NCI-H2081 treated with DMSO at 0.1 percent for 48 hours (cell line): ENCODE data around the gene FOXP1.
A peak's percentile ranks its signal among the peaks of the same experiment; 100 is the strongest.

Experiments used
- DNase-seq: peaks from one replicate; lab custom pipeline; 2025; lab: John Stamatoyannopoulos, UW

The FOXP1 gene

GRCh38 chr3:71240034-71240433, 343.5 kb downstream of the FOXP1 start:
- DNase-seq: no peak

- DNase-seq: no peak
Measured at GRCh38 chr3:71238355-71238757, 345.2 kb downstream of the FOXP1 start.

- DNase-seq: no peak
Measured at GRCh38 chr3:71237672-71238071, 345.9 kb downstream of the FOXP1 start.

- DNase-seq: no peak
Measured at GRCh38 chr3:71235846-71236245, 347.7 kb downstream of the FOXP1 start.

GRCh38 chr3:71232895-71233294, 350.6 kb downstream of the FOXP1 start:
- no peak for DNase-seq

GRCh38 chr3:71232175-71232679, 351.3 kb downstream of the FOXP1 start:
- no peak for DNase-seq

GRCh38 chr3:71231680-71232079, 351.8 kb downstream of the FOXP1 start:
- DNase-seq: no peak

- DNase-seq: no peak
Measured at GRCh38 chr3:71229905-71230657, 353.4 kb downstream of the FOXP1 start.

GRCh38 chr3:71228156-71228866, 355.2 kb downstream of the FOXP1 start:
- DNase-seq: peak; percentile 66

- DNase-seq: no peak
Measured at GRCh38 chr3:71227270-71227661, 356.3 kb downstream of the FOXP1 start.

- no peak for DNase-seq
Measured at GRCh38 chr3:71226565-71227269, 356.8 kb downstream of the FOXP1 start.

GRCh38 chr3:71225951-71226564, 357.5 kb downstream of the FOXP1 start:
- DNase-seq: no peak

- no peak for DNase-seq
Measured at GRCh38 chr3:71225002-71225684, 358.4 kb downstream of the FOXP1 start.

- DNase-seq: no peak
Measured at GRCh38 chr3:71219744-71220638, 363.5 kb downstream of the FOXP1 start.

- no peak for DNase-seq
Measured at GRCh38 chr3:71218508-71218907, 365.0 kb downstream of the FOXP1 start.

- no peak for DNase-seq
Measured at GRCh38 chr3:71217640-71218222, 365.8 kb downstream of the FOXP1 start.

GRCh38 chr3:71215351-71215750, 368.2 kb downstream of the FOXP1 start:
- no peak for DNase-seq

- no peak for DNase-seq
Measured at GRCh38 chr3:71214797-71215196, 368.7 kb downstream of the FOXP1 start.

GRCh38 chr3:71214016-71214415, 369.5 kb downstream of the FOXP1 start:
- no peak for DNase-seq

GRCh38 chr3:71211083-71211482, 372.4 kb downstream of the FOXP1 start:
- DNase-seq: no peak
